ENCODE results near the gene MRTFA.

DNA sequence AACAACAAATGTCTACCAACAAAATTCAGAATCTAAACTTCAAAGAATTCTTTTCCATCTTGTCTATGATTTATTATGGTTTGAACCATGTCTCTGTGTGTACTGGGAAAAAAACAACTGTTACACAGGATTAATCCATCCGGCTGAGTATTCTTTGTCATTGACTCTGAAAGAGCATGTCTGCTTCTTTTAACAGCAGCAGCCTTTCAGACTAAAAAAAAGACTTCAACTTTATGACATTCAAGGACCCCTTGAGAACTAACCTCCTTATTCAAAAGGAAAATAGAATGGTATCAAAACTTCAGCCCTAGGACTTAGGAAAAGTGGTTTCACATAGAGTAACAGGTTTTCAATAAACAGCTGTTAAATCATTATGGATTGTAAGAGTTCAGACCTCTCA is 79.9 kb downstream of the MRTFA start:
- TF ChIP-seq ZFX (IDR thresholded peaks at IDR 0.05) (no peak), POLR2AphosphoS5 (IDR thresholded peaks at IDR 0.05; ENCODE audit: low read depth, low read length) (no peak), CEBPB (IDR thresholded peaks at IDR 0.05; ENCODE audit: low read depth) (no peak), EZH2phosphoT487 (IDR thresholded peaks at IDR 0.05; ENCODE audit: borderline replicate concordance) (no peak), POLR2A (IDR thresholded peaks at IDR 0.05; ENCODE audit: borderline replicate concordance, extremely low read depth, insufficient read depth, insufficient read length) (no peak), JUND (IDR thresholded peaks at IDR 0.05) (no peak), RAD21 (IDR thresholded peaks at IDR 0.05; ENCODE audit: low read depth) (no peak), ELF1 (IDR thresholded peaks at IDR 0.05; ENCODE audit: borderline replicate concordance, low read depth) (no peak), SP1 (IDR thresholded peaks at IDR 0.05; ENCODE audit: low read depth) (no peak)
- TF ChIP-seq, protein P1, sequence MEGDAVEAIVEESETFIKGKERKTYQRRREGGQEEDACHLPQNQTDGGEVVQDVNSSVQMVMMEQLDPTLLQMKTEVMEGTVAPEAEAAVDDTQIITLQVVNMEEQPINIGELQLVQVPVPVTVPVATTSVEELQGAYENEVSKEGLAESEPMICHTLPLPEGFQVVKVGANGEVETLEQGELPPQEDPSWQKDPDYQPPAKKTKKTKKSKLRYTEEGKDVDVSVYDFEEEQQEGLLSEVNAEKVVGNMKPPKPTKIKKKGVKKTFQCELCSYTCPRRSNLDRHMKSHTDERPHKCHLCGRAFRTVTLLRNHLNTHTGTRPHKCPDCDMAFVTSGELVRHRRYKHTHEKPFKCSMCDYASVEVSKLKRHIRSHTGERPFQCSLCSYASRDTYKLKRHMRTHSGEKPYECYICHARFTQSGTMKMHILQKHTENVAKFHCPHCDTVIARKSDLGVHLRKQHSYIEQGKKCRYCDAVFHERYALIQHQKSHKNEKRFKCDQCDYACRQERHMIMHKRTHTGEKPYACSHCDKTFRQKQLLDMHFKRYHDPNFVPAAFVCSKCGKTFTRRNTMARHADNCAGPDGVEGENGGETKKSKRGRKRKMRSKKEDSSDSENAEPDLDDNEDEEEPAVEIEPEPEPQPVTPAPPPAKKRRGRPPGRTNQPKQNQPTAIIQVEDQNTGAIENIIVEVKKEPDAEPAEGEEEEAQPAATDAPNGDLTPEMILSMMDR (IDR thresholded peaks at IDR 0.05 in 2 of 3, conservative IDR thresholded peaks at IDR 0.05 in 1 of 3; ENCODE audit: borderline replicate concordance in 1 of 3, insufficient read depth in 1 of 3, low read depth in 2 of 3, low read length in 2 of 3): no peak
- TF ChIP-seq, protein P2, sequence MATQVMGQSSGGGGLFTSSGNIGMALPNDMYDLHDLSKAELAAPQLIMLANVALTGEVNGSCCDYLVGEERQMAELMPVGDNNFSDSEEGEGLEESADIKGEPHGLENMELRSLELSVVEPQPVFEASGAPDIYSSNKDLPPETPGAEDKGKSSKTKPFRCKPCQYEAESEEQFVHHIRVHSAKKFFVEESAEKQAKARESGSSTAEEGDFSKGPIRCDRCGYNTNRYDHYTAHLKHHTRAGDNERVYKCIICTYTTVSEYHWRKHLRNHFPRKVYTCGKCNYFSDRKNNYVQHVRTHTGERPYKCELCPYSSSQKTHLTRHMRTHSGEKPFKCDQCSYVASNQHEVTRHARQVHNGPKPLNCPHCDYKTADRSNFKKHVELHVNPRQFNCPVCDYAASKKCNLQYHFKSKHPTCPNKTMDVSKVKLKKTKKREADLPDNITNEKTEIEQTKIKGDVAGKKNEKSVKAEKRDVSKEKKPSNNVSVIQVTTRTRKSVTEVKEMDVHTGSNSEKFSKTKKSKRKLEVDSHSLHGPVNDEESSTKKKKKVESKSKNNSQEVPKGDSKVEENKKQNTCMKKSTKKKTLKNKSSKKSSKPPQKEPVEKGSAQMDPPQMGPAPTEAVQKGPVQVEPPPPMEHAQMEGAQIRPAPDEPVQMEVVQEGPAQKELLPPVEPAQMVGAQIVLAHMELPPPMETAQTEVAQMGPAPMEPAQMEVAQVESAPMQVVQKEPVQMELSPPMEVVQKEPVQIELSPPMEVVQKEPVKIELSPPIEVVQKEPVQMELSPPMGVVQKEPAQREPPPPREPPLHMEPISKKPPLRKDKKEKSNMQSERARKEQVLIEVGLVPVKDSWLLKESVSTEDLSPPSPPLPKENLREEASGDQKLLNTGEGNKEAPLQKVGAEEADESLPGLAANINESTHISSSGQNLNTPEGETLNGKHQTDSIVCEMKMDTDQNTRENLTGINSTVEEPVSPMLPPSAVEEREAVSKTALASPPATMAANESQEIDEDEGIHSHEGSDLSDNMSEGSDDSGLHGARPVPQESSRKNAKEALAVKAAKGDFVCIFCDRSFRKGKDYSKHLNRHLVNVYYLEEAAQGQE (IDR thresholded peaks at IDR 0.05; ENCODE audit: low read depth): no peak
